D721Med (cell line): Measurements from ENCODE around the gene LZTS2.

Experiments used
- DNase-seq: peaks from one replicate; pipeline ENCODE4 v3.0.0; 2011; ENCODE audit warnings: low spot score; ENCODE audit not compliant: insufficient read length
- FAIRE-seq: peaks from 2 replicates; lab custom pipeline; 2011; peaks lifted over from hg19 to GRCh38; lab: Jason Lieb, UNC
- TF ChIP-seq, protein P1 (sequence below): IDR thresholded peaks from 2 replicates; pipeline ENCODE4 v1.5.1; 2012; ENCODE audit warnings: mild to moderate bottlenecking, control low read depth; ENCODE audit not compliant: insufficient read depth; ENCODE audit errors: missing control alignments

LZTS2 gene

DNA sequence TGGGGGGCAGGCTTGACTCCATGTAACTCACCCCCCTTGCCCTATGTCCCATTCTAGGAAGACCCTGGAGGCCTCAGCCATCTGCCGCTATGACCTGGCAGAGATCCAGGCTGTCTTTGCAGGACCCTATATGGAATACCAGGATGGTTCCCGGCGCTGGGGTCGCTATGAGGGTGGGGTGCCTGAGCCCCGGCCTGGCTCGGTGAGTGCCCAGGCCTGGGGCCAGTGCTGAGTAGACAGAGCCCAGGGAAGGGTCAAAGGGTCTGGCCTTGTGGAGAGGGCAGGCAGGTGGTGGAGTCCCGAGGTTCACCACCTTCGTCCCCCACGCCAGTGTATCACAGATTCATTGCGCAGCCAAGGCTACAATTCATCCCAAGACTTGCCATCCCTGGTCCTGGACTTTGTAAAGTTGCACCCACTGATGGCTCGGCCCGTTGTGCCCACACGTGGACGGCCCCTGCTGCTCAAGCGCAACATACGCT, 19.8 kb upstream of the LZTS2 start:
- TF ChIP-seq, protein P1, sequence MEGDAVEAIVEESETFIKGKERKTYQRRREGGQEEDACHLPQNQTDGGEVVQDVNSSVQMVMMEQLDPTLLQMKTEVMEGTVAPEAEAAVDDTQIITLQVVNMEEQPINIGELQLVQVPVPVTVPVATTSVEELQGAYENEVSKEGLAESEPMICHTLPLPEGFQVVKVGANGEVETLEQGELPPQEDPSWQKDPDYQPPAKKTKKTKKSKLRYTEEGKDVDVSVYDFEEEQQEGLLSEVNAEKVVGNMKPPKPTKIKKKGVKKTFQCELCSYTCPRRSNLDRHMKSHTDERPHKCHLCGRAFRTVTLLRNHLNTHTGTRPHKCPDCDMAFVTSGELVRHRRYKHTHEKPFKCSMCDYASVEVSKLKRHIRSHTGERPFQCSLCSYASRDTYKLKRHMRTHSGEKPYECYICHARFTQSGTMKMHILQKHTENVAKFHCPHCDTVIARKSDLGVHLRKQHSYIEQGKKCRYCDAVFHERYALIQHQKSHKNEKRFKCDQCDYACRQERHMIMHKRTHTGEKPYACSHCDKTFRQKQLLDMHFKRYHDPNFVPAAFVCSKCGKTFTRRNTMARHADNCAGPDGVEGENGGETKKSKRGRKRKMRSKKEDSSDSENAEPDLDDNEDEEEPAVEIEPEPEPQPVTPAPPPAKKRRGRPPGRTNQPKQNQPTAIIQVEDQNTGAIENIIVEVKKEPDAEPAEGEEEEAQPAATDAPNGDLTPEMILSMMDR: no peak
- FAIRE-seq (no peak), DNase-seq (no peak)

DNA sequence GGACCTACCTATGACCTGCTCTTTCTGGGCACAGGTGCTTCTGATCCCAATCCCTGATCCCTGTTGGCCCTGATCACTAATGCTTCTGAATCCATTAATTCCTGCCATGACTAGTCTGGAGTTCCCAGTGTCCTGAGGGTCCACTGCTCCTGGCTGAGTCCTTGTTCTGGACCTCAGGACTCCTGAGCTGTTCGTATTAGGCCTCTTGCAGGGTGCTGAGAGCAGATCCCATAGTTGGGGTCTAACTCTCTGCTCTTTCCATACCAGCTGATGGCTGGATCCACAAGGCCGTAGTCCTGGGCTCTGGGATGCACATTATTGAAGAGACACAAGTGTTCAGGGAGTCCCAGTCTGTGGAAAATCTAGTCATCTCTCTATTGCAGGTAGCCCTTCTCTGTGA, 19.3 kb upstream of the LZTS2 start:
- DNase-seq (no peak), FAIRE-seq (no peak)
- TF ChIP-seq, protein P1: no peak

DNA sequence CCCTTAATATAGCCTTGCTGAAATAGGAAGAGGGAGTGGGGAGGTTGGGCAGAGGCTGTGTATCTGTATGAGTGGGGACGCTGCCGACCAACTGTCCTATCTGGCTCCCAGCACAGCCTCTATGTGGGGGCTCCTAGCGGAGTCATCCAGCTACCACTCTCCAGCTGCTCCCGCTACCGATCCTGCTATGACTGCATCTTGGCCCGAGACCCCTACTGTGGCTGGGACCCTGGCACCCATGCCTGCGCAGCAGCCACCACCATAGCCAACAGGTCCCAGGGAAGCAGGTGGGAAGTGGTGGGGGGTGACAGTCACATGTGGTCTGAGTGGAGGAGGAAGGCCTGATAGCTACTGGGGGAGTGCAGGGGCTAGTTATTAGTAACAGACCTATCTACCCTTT, 18.9 kb upstream of the LZTS2 start:
- no peak for DNase-seq
- TF ChIP-seq, protein P1: no peak
- FAIRE-seq: no peak

DNA sequence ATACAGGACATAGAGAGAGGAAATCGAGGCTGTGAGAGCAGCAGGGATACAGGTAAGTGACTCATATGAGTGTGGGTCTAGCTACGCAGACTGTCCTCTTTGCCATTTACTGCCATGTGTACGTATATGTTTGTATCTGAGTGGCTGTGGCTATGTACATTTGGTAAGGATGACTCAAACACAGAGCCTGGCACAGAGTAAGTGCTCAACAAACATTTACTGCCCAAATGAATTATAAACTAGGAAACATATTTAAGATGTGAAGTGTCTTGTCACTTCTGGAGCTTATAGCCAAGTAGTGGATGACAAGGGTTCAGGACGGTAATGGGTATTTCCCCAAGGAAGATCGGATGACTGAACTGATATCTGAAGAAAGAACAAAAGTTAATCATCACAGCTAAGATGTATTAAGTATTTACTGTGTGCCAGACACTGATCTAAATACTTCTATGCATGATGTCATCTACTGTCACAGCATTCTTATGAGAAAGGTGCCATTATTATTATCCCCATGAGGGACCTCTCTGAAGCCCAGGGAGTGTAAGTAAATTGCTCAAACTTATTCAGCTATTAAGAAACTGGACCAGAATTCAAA, 18.3 kb upstream of the LZTS2 start:
- TF ChIP-seq, protein P1: no peak
- FAIRE-seq (no peak), DNase-seq (no peak)

DNA sequence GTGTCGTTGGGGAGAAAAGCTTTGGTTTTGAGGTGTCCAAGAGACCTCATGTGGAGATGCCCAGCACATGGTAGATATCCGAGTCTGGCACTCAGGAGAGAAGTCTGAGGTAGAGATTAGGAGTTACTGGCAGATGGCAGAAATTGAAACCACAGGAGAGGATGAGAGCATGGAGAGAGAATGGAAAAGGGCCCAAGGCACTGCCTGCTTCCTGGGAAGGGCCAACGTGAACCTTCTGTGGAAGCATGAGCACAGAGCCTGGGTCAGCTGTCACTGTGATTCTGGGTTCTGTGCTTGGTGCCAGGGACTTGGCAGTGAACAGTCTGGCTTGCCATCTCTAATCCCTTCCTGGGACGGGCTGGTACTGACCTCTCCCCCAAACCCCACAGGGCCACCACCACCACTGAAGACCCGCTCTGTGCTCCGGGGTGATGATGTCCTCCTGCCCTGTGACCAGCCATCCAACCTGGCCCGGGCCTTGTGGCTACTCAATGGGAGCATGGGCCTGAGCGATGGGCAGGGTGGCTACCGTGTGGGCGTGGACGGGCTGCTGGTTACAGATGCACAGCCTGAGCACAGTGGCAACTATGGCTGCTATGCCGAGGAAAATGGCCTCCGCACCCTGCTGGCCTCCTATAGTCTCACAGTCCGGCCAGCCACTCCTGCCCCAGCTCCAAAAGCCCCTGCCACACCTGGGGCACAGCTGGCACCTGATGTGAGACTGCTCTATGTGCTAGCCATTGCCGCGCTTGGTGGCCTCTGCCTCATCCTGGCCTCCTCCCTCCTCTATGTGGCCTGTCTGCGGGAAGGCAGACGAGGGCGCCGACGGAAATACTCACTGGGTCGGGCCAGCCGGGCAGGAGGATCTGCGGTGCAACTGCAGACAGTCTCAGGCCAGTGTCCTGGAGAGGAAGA, 16.4 kb upstream of the LZTS2 start:
- FAIRE-seq: no peak
- DNase-seq: no peak
- TF ChIP-seq, protein P1: no peak

DNA sequence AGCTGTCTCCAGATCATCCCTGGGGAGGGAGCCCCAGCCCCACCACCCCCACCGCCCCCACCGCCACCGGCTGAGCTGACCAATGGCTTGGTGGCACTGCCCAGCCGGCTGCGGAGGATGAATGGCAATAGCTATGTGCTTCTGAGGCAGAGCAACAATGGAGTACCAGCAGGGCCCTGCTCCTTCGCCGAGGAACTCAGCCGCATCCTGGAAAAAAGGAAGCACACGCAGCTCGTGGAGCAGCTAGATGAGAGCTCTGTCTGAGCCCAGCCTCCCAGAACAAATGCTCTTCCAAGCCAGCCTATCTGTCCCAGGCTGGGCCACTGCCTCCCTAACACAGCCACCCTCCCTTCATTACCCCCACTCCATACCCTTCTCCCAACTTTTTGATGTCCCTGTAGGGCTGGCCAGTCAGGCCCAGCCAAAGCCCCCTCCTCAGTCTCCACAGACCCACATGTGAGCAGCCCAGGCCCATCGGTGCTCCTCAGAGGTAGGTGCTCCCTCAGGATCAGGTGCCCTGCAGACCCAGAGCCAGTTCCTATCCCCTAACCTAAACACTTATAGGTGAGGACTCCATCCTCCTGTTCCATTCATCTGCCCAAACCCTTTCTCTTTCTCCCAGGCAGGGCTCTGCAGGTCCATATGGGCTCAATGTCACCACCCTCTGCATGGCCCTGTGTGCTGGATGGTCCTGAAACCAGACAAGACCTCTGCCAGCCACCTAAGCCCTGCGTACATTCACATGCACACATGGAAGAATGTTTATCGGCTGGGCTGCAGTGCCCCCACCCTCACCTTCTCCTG, 15.5 kb upstream of the LZTS2 start:
- DNase-seq: no peak
- FAIRE-seq: no peak
- TF ChIP-seq, protein P1: no peak
